NCI-H526 treated with DMSO at 0.1 percent for 48 hours (cell line): ENCODE data around the gene ST7.
"Not testable (repeated sequence)": the region's sequence is repeated elsewhere in the genome, so short reads cannot be mapped to it uniquely, and the experiment has no call there.

Source experiments
- DNase-seq: peaks from one replicate; lab custom pipeline; 2025; lab: John Stamatoyannopoulos, UW

ST7 gene, protein sequence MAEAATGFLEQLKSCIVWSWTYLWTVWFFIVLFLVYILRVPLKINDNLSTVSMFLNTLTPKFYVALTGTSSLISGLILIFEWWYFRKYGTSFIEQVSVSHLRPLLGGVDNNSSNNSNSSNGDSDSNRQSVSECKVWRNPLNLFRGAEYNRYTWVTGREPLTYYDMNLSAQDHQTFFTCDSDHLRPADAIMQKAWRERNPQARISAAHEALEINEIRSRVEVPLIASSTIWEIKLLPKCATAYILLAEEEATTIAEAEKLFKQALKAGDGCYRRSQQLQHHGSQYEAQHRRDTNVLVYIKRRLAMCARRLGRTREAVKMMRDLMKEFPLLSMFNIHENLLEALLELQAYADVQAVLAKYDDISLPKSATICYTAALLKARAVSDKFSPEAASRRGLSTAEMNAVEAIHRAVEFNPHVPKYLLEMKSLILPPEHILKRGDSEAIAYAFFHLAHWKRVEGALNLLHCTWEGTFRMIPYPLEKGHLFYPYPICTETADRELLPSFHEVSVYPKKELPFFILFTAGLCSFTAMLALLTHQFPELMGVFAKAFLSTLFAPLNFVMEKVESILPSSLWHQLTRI

GRCh38 chr7:116953372-116953905 lies at the start of gene ST7:
TSS of gene ST7 (plus strand) at chr7:116953501. CDS start at chr7:116953541, 40 bp downstream.
- peak; percentile 83 for DNase-seq

GRCh38 chr7:116906391-116906790 lies 46.9 kb upstream of the ST7 start:
- DNase-seq, result no peak

DNA sequence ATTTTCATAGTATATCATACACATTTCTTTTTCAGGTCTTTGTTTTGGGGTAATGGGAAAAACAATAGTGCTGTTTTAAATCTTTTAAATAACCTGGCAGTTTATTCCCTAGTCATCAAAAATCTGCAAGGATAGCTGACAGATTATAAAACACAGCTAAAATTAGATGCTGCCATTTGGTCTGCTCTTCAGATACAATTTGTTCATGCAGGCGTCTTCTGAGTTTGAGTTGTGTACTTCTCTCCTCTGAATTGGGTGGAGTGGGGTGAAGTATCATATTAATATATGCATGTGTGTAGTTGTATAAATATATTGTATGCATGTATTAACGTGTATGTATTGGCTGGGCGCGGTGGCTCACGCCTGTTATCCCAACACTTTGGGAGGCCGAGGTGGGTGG lies 42.9 kb upstream of the ST7 start:
- no peak for DNase-seq

DNA sequence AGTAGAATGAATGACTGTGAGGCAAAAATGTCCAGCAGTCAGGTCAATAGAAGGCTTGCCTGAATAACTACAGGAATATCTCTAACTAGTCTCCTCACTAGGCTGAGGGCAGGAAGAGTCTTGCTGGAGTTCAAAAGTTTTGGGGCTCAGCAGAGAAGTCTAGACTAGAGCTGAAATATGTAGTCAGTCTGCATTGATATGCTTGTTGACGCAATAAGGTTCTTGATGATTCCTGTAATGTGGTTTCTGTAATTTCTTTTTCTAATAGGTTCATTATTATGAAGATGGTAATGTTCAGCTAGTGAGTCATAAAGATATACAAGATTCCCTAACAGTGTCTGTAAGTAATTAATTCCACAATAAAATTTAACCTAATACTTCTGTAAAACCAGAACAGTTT lies 41.5 kb upstream of the ST7 start:
- DNase-seq, result no peak

DNA sequence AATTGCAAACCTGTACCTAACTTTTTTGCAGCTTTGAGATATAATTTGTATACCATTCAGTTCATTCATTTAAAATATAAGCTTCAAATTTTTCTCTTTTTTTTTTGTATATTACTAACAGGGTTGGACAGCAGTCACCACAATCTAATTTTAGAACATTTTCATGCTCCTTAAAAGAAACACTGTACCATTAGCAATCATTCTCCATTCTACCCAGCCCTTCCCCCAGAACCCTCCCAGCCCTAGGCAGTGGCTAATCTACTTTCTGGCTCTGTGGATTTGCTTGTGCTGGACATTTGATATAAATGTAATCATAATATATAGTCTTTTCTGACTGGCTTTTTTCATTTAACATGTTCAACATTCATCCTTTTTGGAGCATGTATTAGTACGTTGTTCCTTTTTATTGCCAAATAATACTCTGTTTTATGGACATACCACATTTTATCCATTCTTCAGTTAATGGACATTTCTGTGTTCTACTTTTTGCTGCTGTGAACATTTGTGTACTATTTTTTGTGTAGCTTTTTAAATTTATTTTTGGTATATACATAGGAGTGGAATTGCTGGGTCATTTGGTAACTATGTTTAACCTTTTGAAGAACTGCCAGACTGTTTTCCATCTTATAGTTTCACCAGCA lies 40.9 kb upstream of the ST7 start:
- no peak for DNase-seq

DNA sequence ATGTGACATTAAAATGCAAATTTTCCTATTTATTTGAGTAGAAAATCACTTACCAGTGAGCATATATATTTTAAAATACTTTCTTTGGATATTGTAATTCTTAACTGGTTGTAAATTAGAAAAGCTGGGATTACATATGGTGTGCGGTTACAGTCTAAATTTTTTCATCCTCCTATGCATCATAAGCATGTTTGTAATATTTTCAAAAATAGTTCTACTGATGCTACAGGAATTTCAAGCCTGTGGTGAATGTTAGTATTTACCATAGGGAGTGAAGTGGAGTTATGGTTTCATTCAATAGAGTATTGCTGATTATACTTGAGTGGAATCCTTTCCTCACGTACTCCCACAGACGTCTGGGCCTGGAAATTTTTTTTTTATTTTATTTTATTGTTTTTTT lies 34.6 kb upstream of the ST7 start:
- no peak for DNase-seq

GRCh38 chr7:116920359-116920758 lies 32.9 kb upstream of the ST7 start:
- DNase-seq, result no peak

DNA sequence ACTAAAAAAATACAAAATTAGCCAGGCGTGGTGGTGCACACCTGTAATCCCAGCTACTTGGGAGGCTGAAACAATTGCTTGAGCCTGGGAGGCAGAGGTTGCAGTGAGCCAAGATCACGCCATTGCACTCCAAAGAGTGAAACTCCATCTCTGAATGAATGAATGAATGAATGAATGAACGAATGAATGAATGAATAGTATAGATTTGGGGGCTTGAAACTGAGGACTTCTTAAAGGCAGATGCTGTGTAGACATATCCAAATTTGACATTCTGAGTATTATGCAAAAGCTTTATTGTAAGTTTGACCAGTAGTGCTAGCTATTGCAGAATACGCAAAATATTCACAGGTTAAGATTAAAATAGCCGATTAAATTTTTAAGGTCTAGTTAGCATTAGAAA lies 30.8 kb upstream of the ST7 start:
- DNase-seq, result no peak

- DNase-seq, result no peak
Observed at GRCh38 chr7:116924741-116925140, 28.6 kb upstream of the ST7 start.

GRCh38 chr7:116929021-116929420 lies 24.3 kb upstream of the ST7 start:
- DNase-seq, result no peak

DNA sequence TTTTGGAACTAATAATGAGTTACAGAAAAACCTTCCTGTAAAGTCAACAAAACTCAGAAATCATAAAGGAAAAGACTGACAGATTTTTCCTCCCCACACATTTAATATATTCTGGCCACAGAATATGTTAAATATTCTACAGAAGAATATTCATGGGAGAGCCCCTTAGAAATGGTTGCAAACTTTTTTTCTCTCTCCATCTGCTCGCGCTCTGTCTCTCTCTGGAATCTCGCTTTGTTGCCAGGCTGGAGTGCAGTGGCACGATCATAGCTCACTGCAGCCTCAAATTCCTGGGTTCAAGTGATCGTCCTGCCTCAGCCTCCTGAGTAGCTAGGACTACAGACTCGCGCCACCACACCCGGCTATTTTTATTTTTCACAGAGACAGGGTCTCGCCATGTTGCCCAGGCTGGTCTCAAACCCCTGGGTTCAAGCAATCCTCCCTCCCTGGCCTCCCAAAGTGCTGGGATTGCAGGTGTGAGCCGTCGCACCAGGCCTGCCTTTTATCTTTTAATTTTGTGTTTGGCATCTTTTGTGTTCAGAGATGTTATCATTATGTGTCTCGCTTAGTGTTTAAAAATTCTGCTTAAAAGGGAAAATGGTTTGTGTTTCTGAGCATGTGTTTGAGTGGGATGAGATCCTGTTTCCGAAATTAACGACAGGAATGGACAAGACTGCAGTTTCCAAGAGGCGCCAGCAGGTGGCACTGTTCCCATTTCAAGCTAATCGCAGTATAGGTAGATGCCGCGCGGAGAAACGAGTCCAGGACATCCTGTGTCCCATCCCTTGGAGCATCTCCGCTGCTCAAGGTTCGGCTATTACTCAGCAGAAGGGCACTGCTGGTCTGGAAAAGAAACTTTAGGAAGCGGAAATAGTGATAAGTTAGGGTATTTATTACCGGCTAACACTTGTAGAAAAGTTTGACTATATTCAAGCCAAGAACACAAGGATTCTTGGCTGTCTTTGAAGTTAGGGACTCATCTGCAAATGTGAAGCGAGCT lies 23.1 kb upstream of the ST7 start:
- DNase-seq, result peak; percentile 68

- DNase-seq, result no peak
Observed at GRCh38 chr7:116932566-116932965, 20.7 kb upstream of the ST7 start.

DNA sequence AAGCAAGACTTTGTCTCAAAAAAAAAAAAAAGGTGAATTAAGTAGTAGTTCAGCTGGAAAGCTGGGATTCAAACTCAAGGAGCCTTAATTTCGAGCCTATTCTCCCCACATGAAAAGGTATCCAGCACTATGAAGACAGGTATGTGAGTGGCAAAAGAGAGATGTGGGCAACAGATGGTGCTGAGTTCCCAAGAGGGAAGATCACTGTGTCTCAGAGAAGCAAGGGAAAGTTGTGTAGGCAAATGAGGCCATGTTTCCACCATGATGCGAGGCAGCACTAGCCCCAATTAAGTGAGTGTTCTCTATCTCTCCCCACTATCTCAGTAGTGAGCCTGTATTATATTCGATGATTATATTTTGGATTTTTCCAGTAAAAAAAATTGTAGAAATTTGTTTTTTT lies 19.8 kb upstream of the ST7 start:
- DNase-seq, result no peak

GRCh38 chr7:116934580-116934979 lies 18.7 kb upstream of the ST7 start:
- DNase-seq, result no peak

GRCh38 chr7:116936844-116937243 lies 16.5 kb upstream of the ST7 start:
- DNase-seq, result not testable (repeated sequence)

DNA sequence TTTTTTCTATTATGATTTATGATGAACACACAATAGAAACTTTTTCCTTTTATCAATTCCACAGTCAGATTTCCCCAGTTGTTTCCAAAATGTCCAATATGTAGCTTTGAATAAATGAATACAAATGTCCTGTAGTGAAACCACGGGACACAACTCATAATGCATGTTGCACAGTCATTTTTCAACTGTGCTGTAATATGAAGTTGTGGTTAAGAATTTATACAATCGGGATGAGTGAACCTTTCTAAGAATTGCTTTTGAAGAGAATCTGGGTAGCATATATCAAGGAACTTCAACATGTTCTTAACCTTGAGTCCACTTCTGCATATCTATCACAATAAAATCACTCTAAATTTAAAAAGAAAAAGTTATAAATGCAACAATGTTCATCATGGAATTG lies 14.6 kb upstream of the ST7 start:
- no peak for DNase-seq

GRCh38 chr7:116940689-116941370 lies 12.5 kb upstream of the ST7 start:
- DNase-seq, result no peak

- no peak for DNase-seq
Observed at GRCh38 chr7:116942504-116942903, 10.8 kb upstream of the ST7 start.

- no peak for DNase-seq
Observed at GRCh38 chr7:116948934-116949333, 4.4 kb upstream of the ST7 start.

DNA sequence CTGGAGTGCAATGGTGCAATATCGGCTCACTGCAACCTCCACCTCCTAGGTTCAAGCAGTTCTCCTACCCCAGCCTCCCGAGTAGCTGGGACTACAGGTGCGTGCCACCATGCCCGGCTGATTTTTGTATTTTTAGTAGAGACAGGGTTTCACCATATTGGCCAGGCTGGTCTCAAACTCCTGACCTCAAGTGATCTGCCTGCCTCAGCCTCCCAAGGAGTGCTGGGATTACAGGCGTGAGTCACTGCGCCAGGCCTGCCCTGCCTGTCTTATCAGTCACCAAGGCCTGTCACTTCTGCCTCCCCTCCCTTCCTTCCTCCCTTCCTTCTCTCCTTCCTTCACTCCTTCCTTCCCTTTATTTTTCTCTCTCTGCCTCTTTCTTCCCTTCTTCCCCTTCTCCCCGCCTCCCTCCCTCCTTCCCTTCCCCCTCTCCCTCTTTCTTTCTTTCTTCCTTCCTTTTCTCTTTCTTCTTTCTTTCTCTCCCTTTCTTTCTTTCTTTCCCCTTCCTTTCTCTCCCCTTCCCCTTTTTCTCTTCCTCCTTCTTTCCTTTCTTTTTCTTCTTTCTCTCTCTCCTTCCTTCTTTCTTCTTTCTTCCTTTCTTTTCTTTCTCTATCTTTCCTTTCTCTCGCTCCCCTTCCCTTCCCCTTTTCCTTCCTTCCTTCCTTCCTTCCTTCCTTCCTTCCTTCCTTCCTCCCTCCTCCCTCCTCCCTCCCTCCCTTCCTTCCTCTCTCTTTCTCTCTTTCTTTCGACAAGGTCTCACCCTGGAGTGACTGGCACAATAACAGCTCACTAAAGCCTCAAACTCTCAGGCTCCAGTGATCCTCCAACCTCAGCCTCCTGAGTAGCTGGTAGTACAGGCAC lies 3.1 kb upstream of the ST7 start:
- DNase-seq, result no peak
